Suppressor macrophage treated with lipopolysaccharide for 4 hours (primary cell): ENCODE results near the gene EVC2.

ENCODE experiments used
- DNase-seq: peaks from one replicate; pipeline ENCODE4 v3.0.0-alpha.2; 2020

The EVC2 gene

DNA sequence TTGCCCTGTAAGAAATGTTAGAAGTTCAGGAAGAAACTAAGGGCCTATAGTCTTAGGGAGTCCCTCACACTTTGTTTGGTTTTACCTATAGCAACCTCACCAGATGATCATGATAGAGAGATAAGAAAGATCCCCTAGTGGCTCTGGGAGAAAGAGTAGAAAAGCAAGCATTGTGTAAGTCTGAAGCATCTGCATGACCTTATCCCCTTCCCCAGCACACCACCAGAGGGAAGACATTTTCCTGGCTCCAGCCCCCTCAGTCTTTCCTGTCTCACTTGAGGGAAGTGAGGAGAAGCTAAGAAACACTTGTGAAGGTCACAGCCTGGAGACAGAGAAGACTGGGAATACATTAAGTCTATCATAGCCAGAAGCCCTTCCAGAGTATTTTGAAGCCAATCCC, 154.0 kb downstream of the EVC2 start:
- no peak for DNase-seq

DNA sequence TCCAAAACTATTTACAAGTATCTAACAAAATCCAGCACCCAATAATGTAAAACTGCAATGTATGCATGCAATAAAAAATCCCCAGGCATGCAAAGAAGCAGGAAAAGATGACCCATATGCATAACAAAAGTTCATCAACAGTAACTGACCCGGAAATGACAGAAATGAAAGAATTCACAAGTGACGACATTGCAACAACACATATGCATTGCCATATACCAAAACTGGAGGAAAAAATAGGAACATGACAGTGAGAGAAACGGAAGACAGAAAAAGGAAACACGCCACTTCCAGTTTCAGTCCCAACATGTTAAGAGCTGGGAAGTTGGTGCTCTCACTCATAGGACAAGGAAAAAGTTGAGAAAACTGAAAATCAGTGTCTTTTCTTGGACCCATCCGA, 154.6 kb downstream of the EVC2 start:
- peak; percentile 59 for DNase-seq

DNA sequence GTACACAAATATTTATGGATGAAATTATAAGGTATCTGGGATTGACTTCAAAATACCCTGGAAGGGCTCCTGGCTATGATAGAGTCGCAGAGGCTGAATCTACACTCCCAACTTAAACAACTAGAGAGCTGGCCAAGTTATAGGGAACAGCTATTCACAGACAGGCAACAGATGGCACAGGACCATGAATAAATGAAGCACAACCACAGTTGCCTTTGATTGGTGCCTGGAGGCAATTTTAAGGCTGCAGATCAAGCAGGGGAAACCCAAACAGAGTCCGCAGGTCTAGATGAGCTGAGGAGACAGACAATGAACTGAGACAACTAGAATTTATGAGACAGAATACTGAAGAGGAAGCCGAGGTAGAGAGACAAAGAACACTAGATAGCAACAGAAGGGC, 155.9 kb downstream of the EVC2 start:
- no peak for DNase-seq

DNA sequence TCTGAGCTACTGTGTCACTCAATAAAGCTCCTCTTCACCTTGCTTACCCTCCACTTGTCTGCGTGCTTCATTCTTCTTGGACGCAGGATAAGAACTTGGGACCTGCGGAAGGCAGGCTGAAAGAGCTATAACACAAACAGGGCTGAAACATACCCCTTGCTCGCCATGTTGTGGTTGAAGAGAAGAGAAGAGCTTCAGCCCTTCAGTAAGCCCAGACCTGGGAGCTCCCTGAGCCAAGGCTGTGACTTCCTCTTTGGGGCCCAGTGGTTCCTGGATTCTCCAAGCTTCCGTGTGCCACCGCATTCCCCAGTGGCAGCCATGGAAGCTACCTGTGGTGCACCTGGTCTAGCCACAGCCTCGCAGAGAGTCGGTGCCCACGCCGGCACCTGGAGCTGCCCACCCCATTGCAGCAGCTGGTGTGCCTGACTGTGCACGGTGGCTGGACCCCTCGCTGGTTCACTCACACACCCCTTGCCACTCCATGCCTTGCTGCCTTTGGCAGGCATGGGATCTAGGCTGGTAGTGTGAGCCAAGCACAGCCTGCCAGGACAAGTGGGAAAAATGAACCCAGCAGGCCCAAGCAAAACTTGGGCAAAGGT, 160.6 kb downstream of the EVC2 start:
- DNase-seq, result no peak

DNA sequence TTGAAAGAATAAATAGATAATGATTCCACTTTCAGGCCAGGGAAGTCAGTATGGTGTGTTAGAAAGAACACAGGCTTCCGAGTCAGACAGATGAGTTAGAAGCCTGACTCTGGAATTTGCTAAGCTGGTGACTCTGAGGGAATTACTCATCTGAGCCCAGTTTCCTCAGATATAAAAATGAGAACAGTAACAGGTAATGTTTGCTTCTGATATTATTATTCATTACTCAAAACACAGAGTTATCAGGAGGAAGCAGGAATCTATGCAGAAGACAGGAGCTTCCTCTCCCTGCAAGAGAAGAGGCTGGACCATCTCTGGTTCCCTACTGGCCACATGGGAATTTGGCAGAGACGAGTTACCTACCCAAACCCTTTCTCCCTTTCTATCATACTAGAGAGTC, 163.1 kb downstream of the EVC2 start:
- no peak for DNase-seq

DNA sequence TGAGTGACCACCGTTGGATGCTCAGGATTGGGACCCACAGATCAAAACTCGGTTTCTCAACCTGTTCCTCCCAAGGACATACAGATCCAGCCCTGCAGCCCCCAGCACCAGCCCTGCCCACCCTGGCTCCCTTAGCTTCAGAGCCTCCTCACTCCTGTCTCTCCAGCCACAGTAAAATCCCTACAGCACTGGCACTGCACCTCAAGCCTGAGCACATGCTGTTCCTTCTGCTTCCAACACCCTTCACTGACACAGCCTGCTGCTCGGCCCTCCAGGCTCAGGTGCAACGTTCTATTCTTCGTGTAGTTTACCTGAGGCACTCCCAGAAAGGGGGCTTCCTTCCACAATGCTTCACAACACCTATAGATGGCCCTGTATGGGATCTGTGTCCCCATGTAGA, 163.6 kb downstream of the EVC2 start:
- DNase-seq, result no peak

DNA sequence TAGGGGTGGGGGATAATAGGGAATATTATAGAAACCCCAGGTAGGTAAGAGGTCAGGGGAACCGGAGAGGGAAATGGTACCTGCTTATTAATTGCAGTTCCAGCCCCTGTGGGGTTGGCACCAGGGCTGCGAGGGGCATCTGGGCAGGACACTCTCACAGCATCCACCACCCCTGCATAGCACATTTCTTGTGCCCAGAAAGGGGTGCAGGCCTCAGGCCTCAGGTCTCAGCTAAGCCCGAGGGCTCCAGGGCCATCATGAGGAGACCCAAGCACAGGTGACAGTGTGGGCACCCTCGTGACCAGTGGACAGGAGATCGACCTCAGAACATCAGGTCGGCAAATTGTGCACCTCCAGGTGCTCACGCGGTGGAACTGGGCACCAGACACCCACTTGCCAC, 164.7 kb downstream of the EVC2 start:
- no peak for DNase-seq

DNA sequence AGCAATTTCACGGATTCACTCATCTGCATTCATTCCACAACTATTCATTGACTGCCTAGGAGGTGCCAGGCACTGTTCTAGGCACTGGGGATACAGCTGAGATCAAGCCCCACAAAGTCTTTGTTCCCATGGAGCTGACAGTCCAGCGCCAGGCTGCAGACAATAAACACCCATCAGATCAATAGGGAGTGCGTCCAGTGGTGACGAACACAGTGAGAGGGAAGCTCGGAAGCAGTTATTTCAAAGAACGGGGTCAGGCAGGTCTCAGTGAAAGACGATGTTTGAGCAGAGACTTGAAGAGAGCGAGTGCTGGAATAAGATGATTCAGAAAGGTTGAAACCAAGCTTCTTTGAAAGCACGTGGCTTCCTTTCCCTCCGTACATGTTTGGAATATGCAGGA, 167.2 kb downstream of the EVC2 start:
- DNase-seq, result no peak

DNA sequence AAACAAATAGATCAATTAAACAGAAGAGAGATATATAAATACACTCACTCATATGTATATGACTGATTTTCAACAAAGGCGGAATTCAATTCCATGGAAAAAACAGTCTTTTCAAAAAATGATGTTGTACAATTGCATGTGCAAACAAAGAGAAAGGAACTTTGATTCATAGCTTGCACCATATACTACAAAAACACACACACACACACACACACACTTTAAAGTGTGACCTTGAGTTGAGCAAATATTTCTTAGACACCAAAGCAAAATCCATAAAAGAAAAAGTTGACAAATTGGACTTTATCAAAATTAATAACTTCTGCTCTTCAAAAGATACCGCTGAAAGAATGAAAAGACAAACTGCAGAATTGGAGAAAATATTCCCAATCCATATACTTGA, 168.8 kb downstream of the EVC2 start:
- no peak for DNase-seq

DNA sequence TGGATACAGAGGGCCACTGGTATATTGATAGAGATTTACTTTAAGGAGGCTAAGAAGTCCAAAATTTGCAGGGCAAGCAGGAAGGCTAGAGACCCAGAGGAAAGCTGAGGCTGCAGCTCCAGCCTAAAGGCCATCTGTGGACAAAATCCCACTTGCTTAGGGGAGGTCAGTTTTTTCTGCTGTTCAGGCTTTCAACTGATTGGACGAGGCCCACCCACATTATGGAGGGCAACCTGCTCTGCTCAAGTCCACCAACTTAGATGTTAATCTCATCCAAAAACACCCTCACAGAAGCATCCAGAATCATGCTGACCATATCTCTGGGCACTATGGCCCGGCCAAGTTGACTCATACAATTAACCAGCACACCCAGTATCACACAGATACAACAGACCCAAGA, 176.3 kb downstream of the EVC2 start:
- DNase-seq, result no peak

DNA sequence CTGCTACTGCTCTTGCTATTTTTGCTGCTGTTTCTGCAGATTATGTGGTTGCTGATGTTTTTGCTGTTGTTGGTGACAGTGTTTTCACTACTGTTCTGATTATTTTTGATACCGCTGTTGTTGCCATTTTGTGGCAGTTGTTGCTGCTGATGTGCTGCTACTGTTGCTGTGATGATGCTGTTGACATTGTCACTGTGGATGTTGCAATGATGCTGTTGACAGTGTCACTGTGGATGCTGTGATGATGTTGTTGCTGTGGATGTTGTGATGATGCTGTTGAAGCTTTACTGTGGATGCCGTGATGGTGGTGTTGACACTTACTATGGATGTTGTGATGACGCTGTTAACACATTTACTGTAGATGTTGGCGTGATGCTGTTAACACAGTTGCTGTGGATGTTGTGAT, 180.3 kb downstream of the EVC2 start:
- no peak for DNase-seq

DNA sequence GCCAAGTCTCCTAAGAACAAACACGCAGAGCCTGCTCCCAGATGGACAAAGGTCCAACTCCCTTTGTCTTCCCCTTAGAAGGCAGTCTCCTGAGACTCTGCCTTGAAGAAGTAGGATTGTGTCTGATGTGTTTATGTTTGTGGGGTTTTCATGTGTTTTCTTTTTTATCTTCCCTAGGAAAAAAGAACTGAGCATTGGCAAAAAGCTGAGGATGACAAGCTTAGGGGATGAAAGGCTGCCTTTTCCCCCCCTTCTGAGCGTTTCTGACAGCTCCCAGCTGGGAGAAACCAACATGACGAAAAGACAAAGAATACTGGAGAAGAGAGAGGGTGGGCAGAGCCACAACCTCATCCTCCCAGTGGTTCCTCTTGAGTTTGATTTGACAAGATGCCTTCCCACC, 181.1 kb downstream of the EVC2 start:
- DNase-seq, result no peak

DNA sequence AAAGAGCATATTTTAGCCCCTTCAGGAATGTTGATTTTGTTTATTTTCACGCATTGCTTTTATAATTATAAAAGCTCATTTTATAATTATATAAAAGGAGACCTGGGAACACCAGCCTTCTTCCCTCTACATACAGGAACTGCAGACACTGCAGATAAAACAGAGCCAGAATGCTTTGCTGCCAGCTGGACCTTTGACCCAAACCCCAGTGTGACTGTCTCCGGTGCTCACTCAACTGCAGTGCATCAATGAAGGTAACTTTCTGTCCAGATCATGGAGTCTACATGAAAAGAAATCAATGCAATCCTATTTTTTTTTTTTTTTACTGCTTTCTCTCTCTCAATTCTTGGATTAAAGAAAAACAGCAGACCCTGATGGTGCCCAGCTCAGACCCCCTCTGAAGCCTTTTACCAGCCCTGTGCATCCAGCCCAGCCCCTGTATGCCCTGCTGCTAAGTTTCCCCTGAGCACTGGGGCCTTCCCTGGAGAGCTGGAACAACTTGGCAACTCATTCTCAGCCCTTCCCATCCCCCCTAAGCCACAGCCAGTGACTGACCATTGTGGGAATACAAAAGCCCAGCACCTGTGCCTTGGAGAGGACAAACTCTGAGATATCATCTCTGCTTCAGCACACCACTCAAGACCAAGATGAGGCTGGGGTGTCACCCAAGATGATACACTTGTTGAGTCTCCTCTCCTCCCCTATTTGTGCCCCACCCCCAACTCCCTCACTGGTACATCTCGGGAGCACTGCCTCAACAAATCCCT, 182.1 kb downstream of the EVC2 start:
- DNase-seq, result no peak

DNA sequence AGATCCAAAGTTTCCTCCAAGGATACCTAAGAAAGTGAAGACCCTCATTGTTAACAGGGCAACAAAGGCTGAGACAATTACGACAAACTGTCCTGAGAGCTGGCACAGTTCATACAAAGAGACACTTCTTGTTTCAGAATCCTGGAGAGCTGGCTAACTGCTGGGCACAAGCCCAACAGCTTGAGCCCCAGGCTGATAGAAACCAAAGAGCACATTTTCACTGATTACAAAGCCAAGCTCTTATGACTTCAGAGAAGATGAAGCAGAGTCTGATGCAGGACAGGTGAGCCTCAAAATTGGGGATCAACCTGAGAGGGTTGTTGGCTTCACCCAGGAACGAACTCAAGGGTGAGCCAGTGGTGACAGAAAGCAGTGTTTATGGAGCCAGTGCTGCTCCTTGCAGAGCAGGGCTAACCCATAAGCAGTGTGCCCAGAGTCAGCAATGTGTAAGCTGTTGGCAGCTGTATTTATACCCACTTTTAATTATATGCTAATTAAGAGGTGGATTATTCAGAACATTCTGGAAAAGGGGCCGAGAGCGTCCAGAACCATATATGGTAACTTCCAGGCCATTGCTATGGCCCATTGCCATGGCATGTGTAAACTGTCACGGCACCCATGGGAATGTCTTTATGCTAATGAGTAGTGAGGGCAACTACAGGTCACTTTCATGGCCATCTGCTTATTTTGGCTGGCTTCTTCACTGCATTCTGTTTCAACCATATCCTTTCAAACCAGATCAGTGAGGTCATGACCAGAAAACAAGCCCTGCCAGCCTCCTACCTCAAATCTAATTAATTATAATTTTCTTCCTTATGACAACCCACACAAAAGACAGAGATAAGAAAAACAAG, 183.7 kb downstream of the EVC2 start:
- DNase-seq, result no peak

DNA sequence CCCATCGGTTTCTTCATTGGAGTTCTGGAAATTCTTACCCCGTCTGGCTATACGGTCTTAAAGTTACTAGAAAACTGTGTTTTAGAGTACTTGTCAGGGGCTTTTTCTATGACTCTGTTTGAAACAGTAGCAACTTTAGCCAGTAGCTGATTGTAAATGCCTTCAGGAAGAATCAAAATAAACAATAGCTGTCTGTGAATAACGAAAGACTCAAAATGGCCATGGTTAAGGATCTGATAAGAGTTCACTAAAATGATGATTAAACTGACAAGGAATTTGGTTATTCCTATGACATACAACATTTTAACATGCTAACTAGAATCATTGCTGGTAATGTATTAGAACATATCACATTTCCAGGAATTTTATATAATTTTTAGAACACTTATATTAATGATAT, 191.0 kb downstream of the EVC2 start:
- no peak for DNase-seq

DNA sequence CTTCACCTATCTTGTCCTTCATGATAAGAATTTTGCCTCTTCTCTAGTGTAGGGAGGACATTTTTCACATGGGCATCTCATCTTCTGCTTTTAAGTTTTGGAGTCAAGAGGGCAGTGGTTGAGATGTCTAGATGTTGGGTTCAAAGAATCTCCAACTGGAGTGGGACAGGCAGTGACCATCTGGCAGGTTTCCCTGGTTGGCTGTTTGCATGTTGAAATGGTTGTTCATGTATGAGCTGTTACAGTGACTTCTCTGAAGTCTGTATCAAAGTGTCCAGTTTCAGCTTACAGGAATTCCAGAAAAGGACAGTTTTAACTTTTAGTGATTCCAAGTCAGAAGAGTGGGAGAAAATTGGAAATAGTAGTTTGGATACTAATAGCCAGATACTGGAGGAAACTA, 192.7 kb downstream of the EVC2 start:
- DNase-seq, result no peak
